GM12891 (cell line): ENCODE results near the gene FBXL13.

Experiments used
- PAX5 ChIP-seq: IDR thresholded peaks from 2 replicates; pipeline ENCODE4 v1.6.1; 2011; ENCODE audit warnings: low read length, moderate library complexity, mild to moderate bottlenecking; ENCODE audit not compliant: insufficient read depth, severe bottlenecking
- POLR2A ChIP-seq: IDR thresholded peaks from 2 replicates; pipeline ENCODE4 v1.6.1; 2011; ENCODE audit warnings: low read depth, low read length, control low read depth
- POLR2AphosphoS5 ChIP-seq: IDR thresholded peaks from 2 replicates; pipeline ENCODE4 v1.6.1; 2011; ENCODE audit warnings: low read depth, low read length, control low read depth
- POU2F2 ChIP-seq: IDR thresholded peaks from 2 replicates; pipeline ENCODE4 v1.6.1; 2011; ENCODE audit warnings: low read depth, mild to moderate bottlenecking, control low read depth, low read length, moderate library complexity
- SPI1 ChIP-seq: IDR thresholded peaks from 2 replicates; pipeline ENCODE4 v1.6.1; 2011; ENCODE audit warnings: low read depth, low read length, control low read depth
- TAF1 ChIP-seq: IDR thresholded peaks from 2 replicates; pipeline ENCODE4 v1.6.1; 2011; ENCODE audit warnings: low read depth, low read length, control low read depth

DNA sequence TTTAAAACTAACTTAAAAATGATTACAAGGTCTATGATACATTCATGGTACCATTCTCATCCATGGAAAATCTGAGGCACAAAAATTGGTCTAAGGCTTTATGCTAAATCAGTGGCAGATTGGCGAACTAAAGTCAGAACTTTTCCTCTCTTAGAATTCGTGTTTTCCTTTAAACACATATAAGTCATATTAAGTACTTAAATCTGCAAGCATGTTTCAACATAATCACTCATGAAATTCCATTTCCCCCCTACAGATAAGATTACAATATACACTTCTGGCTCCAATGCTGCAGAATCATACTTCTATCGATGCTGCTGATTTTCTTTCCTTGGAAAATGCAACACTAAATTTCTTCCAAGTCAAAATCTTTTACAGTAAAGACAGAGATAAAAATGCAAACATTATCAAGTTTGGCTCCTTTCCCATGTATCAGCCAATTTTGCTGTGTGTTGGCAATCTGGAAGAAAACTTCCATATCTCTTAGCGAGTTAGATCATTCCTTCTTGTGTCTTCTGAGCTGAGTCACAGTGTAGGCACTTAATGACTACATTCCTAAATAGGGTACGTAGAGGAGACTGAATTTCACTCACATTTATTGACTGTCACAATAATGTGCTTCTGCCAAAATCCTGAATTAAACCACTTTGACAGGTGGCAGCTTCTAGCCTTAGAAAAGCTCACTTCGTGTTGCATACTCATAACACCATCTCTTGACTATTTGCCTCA lies 238.2 kb downstream of the FBXL13 start:
- no peak for TF ChIP-seq POLR2AphosphoS5
- no peak for TF ChIP-seq POLR2A
- TF ChIP-seq TAF1, result no peak
- no peak for TF ChIP-seq SPI1
- TF ChIP-seq PAX5, result no peak
- no peak for TF ChIP-seq POU2F2
